Left hindlimb (tissue), 1 donor: ENCODE results near the gene GPATCH2.

Source experiments
- DNase-seq: peaks from one replicate; pipeline ENCODE4 v3.0.0-alpha.2; 2018

Gene GPATCH2

GRCh38 chr1:217574265-217574949 is 56.5 kb downstream of the GPATCH2 start:
- no peak for DNase-seq

- no peak for DNase-seq
These were observed 61.9 kb downstream of the GPATCH2 start for GRCh38 chr1:217569021-217569420.

- DNase-seq, result no peak
These were observed 62.7 kb downstream of the GPATCH2 start for GRCh38 chr1:217568200-217568599.

DNA sequence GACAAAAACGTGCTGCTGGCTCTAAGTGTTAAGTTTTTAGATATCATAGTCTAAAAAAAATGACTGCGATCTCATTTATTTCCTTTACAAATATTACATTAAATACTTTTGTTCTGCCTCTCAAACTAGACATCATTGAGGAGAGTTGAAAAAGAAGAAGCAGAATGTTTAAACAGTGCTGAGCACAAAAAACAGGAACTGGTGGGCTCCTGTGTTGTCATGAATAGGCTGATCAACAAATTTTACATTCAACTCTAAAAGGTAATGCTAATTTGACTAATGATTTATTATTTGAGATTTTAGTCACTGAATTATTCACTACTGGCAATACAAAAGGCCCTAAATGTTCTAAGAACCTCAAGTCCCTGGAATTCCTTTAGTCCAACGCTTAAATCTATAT is 66.1 kb downstream of the GPATCH2 start:
- no peak for DNase-seq

DNA sequence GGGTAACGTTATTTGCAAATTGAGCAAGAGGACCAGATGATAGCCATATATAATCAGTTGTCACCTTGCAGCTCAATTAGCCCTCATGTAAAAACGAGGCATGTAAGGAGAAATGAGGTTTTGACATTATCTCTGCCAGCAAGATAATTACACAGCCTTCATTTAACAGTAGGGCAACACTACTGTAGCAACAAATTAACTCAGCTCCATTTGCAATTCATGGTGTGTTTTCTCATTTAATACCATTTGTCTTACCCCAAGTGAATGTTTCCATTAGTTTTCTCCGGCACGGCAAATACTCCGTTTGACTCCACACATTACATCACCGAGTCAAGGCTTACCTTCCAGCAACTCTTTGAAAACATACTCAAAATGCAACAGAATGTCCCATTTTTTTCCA is 66.7 kb downstream of the GPATCH2 start:
- DNase-seq, result no peak

DNA sequence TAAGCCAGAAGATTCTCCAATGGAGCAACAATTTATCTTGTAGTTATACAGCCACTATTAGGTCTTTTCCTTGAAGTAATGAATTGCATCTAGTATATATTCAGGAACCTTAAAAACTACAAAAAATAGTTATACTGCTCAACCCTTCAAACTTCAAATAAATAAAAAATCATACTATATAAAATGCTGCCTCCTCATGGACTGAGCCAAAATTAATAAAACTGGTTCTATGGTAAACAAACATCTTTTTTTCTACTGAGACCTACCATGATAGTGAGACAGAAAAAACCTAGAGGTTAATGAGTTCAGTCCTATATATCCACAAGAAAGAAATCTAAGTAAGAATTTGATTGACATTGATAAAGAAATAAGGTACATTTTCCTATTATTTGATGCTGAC is 67.7 kb downstream of the GPATCH2 start:
- no peak for DNase-seq

DNA sequence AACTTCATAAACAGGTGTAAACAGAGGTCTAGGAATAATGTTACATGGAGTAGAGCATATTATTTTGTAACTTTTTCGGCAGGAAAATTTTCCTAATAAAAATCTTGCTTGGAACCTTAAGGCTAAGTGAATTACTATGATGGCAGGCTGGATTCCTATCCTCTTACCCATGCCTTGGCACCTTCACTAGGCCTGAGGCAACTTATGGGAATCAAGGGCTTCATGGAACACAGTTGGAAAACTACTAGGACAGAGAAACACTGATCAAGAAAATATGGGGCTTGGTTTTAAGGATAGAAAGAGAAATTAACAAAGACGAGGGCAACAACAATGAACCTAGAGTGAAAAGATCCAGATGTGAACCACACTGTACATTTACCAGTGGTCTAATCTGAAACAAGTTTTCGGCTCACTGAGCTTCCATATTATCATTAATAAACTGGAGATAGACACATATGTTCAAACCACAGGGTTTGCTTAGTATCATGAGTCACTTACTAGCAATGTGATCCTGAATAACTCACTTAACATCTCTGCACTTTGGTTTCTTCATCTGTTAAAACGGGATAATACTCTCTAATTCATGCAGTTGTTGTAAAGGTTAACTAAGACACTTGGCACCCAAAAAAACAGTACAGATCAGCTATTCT is 68.5 kb downstream of the GPATCH2 start:
- DNase-seq, result no peak

DNA sequence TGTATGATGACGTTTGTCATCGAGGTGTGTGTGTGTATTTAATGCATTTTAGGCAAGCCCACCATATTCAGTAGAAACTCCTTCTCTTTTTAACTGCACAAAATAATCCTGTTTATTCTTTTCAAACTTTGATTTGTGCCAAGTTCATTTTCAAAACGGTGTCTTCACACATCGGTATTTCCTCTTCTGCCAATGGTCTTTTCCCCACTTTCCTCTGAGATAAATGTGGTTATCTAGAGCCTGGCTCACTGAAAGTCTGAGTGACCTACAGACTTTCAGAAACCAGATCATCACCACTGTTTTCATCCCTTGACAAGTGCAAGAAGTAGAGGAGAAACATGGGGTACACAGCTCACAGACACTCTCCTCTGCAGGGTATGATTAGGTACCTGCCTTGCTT is 69.4 kb downstream of the GPATCH2 start:
- DNase-seq, result no peak

GRCh38 chr1:217554849-217555248 is 76.0 kb downstream of the GPATCH2 start:
- no peak for DNase-seq

GRCh38 chr1:217553949-217554509 is 76.9 kb downstream of the GPATCH2 start:
- no peak for DNase-seq

DNA sequence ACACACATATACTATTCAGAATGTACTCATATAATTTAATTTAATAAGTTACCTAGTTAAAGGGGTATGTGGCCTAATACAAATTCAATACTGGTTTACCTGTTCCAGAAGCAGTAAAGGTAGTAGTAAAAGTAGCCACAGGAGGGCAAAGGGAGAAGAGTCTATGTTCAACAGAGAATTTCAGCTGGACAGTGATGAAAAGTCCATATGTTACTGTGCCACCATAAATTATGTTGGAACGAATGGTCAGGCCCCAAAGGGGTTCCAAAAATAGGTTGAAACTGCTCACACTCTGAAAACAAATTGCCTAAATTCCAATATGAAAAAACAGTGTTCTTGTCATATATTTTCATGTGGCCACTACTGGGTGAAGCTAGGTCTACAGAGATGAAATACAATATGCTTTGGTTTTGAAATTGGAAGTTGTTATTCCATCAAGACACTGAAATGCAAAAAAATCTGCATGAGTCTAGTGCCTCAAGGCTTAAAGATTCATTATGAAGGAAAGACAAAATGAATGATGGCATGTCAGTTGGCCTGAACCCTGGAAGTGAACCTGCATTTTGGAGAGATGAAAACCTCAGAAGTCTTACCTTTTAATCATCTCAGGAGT is 78.4 kb downstream of the GPATCH2 start:
- DNase-seq, result no peak

DNA sequence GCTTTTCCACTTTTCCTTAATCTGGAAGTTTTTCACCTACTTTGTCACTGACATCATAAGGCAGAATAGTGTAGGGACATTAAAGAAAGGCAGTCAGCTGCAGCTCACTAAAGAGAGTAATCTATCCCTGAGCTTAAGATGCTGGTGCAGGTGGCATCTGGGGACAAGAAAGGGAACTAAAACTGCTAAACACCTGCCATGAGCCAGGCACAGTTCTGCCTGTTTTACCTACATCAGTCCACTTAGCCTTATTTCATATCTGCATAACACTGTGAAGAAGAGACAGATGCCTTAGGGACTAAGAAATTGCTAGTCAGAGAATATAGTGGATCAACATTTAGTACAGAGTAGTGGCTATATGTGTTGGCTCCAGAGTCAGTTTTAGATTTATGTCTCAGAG is 88.1 kb downstream of the GPATCH2 start:
- no peak for DNase-seq

DNA sequence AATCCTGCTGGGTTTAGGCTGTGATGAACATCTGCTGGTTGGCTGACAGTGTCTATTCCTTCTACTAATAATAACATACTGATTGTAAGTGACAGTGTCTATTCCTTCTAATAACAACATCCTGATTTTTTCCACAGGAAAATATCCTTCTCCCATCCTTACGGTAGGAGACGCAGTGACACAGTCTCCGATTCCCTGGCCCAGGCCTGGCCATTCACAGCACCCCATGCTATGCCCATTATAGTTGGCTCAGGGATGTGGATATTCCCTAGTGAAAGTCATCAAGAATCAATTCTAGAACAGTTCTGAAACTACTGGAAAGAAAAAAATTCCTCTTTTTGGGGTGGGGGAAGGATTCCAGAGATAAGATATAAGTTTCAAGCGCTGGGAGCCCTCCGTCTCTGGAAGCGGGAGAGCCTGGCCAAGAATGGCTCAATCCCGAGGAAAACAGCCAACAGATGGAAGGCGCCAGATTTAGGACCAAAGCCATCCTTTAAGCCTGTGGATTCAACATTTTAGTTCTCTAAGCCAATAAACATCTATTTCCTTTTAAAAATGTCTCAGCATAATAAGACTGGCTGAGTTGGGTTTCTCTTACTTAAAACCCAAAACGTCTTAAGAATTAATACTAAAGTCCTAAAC is 88.6 kb downstream of the GPATCH2 start:
- DNase-seq, result no peak

GRCh38 chr1:217540321-217540720 is 90.6 kb downstream of the GPATCH2 start:
- no peak for DNase-seq

- DNase-seq, result no peak
These were observed 91.4 kb downstream of the GPATCH2 start for GRCh38 chr1:217539510-217539909.

DNA sequence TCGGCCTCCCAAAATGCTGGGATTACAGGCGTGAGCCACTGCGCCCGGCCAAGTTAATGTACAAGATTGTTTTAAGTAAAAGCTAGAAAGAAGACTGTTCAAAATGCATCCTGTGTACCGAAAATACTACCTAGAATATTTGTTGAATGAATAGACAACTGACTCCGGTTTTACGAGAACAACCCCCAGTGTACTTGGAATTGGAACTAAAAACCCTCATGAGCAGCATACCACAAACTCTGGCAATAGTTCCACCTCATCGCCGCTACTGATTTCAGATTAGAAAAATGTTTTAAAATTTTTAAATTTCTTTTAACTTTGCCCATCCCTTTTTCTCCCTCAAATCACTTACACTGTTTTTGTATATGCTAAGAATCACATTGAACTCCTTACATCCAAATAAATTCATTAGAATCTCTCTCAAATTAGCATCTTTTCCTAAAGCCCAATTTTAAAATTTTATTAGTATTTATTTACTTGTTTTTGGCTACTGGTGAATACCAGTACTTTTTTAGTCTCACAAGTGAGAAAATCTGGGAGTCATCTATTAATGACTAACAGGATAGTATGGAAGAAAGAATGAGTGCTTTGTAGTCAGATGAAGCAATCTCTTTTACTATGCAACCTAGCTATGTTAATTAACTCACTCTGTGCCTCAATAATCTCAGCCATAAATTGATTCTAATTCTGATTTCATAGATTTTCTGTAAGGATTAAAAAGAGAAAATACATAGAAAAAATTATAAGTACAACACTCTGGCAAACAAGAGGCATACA is 95.1 kb downstream of the GPATCH2 start:
- DNase-seq, result no peak

DNA sequence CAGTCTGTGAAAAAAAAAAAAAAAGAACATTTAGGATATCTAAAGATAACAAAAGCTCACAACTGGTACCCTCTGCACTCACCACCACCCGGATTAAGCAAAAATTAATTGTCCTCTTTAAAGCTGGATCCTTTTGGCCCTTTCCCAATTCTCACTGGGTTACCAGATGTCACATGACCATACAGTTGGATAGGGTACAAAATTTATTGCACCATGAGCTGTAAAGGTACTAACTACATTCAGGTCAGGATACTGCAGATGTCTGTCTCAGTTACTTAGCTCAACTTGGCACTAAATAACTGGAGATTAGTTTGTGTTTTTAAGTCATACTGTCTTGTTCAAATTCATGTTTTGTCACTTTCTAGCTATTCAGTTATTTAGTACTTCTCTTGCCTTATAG is 96.3 kb downstream of the GPATCH2 start:
- DNase-seq, result no peak

GRCh38 chr1:217528271-217528670 is 102.6 kb downstream of the GPATCH2 start:
- DNase-seq, result no peak

DNA sequence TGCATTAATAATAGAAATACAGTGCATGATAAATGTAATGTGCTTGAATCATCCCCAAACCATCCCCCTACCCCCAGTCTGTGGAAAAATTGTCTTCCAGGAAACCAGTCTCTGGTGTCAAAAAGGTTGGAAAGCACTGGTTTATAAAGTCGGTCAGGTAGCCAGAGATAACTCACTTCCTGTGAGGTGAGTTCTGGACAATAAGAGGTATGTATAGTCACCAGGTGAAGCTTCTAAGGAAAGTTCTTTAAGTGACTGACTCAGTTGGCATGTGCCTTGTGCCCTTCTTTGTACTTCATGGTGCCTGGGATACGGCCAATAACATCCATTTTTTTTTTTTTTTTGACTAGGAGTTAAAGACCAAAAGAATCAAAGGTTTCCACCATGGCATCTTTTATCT is 103.7 kb downstream of the GPATCH2 start:
- DNase-seq, result no peak

GRCh38 chr1:217526636-217527035 is 104.3 kb downstream of the GPATCH2 start:
- DNase-seq, result no peak

DNA sequence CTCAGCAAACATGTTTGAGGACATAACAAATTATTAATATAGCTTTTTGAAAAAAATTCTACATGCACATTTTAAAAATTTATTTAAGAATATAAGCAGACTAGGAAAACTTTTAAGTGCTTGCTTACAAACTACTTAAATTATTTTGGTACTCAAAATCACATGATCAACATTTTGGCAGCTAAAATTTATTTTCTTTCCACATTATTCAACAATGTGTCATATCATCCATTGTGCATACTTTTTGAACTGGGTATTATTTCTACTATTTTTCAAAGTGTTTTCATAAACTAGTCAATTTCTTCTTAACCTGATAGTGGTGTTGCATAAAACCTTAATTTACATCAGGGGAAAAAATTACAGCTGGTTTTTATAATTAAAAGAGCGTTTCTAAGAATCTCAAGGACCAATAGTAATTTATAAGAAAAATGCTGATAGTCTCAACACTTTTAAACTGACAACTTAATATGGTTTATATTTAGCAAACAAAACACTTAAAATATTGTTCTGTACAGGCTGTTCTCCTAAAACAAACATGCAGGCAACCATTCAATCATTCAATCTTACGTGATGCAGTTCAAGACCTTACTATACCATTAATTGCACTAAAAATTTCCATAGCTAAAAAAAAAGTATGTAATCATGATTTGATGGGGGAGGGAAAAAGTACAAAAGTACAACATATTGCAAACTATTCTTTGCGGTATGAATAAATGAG is 105.0 kb downstream of the GPATCH2 start:
- DNase-seq, result no peak
